Measurements from ENCODE around the gene SPATC1L.

DNA sequence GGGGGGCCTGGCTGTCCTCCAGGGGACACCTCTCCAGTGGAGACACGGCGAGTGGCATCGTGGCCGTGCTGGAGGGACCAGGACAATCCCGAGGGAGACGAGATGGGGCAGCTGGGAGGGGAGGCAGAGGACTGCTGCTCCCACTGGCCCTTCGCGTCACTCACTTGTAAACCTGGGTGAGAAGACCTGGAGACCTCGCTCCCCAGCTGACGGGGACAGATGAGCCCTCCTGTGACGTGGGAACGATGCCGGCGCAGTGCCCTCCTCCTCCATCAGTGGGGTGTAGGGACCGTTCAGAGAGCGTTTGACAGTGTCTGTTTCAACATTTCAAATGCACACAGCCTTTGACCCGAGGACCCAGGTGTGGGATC, 4.6 kb downstream of the SPATC1L start:
- TF ChIP-seq MYC (IDR thresholded peaks at IDR 0.05; ENCODE audit: low read depth, low read length) (no peak), CTCF (IDR thresholded peaks at IDR 0.05; ENCODE audit: extremely low read depth in 1 of 2, insufficient read depth in 1 of 2, low read depth in 1 of 2, low read length in 2 of 2) (no peak), POLR2A (IDR thresholded peaks at IDR 0.05; ENCODE audit: low read depth, low read length) (no peak)
- TF ChIP-seq, protein P1, sequence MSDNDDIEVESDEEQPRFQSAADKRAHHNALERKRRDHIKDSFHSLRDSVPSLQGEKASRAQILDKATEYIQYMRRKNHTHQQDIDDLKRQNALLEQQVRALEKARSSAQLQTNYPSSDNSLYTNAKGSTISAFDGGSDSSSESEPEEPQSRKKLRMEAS (IDR thresholded peaks at IDR 0.05; ENCODE audit: insufficient read depth, insufficient read length): no peak
